Measurements from ENCODE around the gene KIF23. TPM values are rescaled to one million over a fixed set of nuclear protein-coding genes. Genes with fewer than 3 reads are reported as not detected.

The KIF23 gene
- total and polyA plus RNA-seq, 8 donors, result 3.5 to 69.2 (median 31.0) TPM

DNA sequence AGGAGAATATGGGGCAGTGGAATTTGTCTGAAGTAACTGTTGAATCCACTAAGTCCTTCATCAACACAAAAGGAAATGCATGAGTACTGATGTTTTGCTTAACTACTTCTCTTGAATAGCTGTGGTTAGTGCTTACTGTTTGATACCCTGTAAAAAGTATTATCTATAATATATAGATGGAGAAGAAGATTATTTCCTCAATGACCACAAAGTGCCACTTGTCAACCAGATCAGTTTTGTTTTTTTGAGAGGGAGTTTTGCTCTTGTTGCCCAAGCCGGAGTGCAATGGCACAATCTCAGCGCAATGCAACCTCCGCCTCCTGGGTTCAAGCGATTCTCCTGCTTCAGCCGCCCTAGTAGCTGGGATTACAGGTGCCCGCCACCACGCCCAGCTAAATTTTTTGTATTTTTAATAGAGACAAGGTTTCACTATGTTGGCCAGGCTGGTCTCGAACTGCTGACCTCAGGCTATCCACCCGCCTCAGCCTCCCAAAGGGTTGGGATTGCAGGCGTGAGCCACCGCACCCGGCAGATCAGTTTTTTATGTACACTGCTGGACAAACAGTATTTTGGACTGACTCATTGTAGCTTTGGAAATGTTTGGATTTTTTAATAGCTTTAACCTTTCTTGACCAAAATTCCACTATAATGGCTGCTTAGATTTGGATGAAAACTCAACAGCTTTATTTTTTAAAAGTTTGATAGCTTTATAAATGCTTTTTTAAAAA lies 37.0 kb downstream of the KIF23 start:
- DNase-seq, result no peak
- H3K36me3 ChIP-seq, result peaks cover 0 to 28% of the 10 kb centered on the region in 2 donors
- ATAC-seq, result no peak
- TF ChIP-seq, protein P1, sequence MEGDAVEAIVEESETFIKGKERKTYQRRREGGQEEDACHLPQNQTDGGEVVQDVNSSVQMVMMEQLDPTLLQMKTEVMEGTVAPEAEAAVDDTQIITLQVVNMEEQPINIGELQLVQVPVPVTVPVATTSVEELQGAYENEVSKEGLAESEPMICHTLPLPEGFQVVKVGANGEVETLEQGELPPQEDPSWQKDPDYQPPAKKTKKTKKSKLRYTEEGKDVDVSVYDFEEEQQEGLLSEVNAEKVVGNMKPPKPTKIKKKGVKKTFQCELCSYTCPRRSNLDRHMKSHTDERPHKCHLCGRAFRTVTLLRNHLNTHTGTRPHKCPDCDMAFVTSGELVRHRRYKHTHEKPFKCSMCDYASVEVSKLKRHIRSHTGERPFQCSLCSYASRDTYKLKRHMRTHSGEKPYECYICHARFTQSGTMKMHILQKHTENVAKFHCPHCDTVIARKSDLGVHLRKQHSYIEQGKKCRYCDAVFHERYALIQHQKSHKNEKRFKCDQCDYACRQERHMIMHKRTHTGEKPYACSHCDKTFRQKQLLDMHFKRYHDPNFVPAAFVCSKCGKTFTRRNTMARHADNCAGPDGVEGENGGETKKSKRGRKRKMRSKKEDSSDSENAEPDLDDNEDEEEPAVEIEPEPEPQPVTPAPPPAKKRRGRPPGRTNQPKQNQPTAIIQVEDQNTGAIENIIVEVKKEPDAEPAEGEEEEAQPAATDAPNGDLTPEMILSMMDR (IDR thresholded peaks at IDR 0.05), result no peak
- peaks cover 18 to 33% of the 10 kb centered on the region in 2 donors for H3K4me1 ChIP-seq
- no peaks in the 10 kb centered on the region for H3K9me3 ChIP-seq
- no peaks in the 10 kb centered on the region for H3K27me3 ChIP-seq
- intact Hi-C loops (cut with DNase I), result no loop called here
- H3K27ac ChIP-seq, result no peak overlapping the region
- peak overlapping the region in 1 of 2 donors; percentile 83 for H3K4me3 ChIP-seq

DNA sequence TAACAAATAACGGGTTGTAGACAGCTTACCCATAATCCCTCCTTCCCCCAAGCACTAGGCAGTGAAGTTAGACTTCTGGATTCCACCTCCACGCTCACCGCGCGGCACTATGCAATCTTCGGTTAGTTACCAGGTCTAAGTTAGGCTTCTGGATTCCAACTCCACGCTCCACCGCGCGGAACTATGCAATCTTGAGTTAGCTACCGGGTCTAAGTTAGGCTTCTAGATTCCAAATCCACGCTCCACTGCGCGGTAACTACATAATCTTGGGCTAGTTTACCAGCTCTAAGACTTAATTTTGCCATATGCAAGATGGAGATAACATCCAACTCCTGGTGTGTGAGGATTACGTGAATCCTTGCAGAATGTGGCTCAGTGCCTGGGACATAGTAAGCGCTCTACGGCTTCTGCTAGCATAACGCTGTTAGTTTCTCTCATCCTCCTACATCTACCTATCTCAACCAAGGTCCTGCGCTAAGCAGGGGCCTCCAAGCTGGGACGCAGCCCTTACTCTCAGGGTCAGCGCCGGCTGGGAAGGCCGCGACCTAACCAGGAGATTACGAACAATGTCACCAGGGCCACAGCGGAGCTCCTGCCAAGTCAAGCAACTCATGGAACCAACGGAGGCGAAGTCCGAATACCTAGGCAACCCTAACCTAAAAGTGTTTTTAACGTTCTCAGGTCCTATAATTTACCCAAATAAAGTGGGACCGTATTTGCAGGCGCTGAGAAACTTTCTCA lies 38.0 kb downstream of the KIF23 start:
- ATAC-seq (peak; percentile 48), DNase-seq (peak in 3 of 4 donors; percentile 51 to 85 (median 55))
- Histone ChIP-seq H3K4me3 (peak overlapping the region; percentile 83 to 89), H3K9me3 (no peaks in the 10 kb centered on the region), H3K27ac (peak overlapping the region; percentile 87 to 92), H3K27me3 (no peaks in the 10 kb centered on the region), H3K36me3 (peaks cover 0 to 31% of the 10 kb centered on the region in 2 donors), H3K4me1 (peaks cover 18 to 33% of the 10 kb centered on the region in 2 donors)
- TF ChIP-seq, protein P1 (IDR thresholded peaks at IDR 0.05), result no peak
- intact Hi-C loops (cut with DNase I), result no loop called here

DNA sequence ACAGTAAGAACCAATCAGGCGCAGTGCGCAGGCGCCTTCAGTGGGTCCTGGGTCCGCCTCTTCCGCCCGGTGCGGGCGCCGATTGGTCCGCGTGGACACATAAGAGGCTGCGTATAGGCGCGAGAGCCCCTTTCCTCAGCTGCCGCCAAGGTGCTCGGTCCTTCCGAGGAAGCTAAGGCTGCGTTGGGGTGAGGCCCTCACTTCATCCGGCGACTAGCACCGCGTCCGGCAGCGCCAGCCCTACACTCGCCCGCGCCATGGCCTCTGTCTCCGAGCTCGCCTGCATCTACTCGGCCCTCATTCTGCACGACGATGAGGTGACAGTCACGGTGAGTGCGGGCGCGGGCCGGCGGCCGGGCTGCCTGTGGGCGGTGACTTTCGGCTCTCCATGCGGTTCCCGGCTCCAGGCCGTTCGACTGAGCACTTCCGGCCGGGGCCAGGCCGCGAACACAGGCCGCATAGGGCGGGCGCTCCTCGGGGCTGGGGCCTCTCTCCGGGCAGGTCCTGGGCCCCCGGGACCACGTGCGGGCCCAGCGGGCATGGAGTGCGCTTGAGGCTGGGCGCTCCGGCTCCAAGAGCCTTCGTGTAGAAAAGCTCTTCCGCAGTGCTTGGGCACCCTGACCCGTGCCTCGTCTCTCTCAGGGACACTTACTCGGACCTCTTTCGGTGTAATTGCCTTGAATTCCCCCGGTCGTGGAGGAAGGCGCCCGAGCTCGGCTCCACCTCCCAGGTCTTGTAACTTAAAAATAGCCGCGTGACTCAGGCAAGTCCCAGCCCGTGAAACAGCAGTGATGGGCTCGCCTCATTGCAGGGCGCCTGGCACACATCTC lies 38.8 kb downstream of the KIF23 start, which contains the start of gene RPLP1:
TSS of gene RPLP1 (plus strand) at position 127 of the 830 bp plus-strand sequence. CDS start at position 258, 131 bp downstream.
- TF ChIP-seq, protein P1 (IDR thresholded peaks at IDR 0.05), result no peak
- H3K27me3 ChIP-seq, result no peaks in the 10 kb centered on the region
- intact Hi-C loops (cut with DNase I), result no loop called here
- H3K27ac ChIP-seq, result peak within 1 kb of the TSS; percentile 87 to 92
- DNase-seq, result peak; percentile 97 to 98 (median 98)
- H3K36me3 ChIP-seq, result peaks cover 0 to 35% of the 10 kb centered on the region in 2 donors
- ATAC-seq, result peak; percentile 96
- H3K4me1 ChIP-seq, result peaks cover 18 to 33% of the 10 kb centered on the region in 2 donors
- peak within 1 kb of the TSS; percentile 83 to 89 for H3K4me3 ChIP-seq
- H3K9me3 ChIP-seq, result no peaks in the 10 kb centered on the region

DNA sequence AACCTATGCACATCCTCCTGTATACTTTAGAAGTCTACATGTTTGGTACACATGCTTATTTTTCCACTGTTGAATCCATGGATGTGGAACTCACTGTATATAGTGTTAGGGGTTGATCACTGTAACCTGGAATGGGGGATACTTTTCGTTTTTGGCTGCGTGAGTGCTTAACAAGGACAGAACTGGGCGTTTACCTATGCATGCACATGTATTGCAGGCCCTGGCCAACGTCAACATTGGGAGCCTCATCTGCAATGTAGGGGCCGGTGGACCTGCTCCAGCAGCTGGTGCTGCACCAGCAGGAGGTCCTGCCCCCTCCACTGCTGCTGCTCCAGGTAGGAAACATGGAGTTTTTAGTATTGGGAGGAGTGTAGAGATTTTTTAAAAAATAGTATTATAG lies 40.8 kb downstream of the KIF23 start:
- peak overlapping the region in 1 of 2 donors; percentile 83 for H3K4me3 ChIP-seq
- no peaks in the 10 kb centered on the region for H3K9me3 ChIP-seq
- ATAC-seq (no peak), DNase-seq (no peak)
- TF ChIP-seq, protein P1 (IDR thresholded peaks at IDR 0.05), result no peak
- peaks cover 0 to 35% of the 10 kb centered on the region in 2 donors for H3K36me3 ChIP-seq
- no peak overlapping the region for H3K27ac ChIP-seq
- intact Hi-C loops (cut with DNase I), result no loop called here
- no peaks in the 10 kb centered on the region for H3K27me3 ChIP-seq
- peaks cover 18 to 33% of the 10 kb centered on the region in 2 donors for H3K4me1 ChIP-seq
